EH (cell line): ENCODE results near the gene PFAS.
"Not testable (repeated sequence)": the region's sequence is repeated elsewhere in the genome, so short reads cannot be mapped to it uniquely, and the experiment has no call there.

Source experiments
- DNase-seq: peaks from one replicate; pipeline ENCODE4 v3.0.0-alpha.2; 2015; ENCODE audit warnings: low read depth

PFAS gene

GRCh38 chr17:8227238-8227581 lies 21.9 kb upstream of the PFAS start:
- no peak for DNase-seq

DNA sequence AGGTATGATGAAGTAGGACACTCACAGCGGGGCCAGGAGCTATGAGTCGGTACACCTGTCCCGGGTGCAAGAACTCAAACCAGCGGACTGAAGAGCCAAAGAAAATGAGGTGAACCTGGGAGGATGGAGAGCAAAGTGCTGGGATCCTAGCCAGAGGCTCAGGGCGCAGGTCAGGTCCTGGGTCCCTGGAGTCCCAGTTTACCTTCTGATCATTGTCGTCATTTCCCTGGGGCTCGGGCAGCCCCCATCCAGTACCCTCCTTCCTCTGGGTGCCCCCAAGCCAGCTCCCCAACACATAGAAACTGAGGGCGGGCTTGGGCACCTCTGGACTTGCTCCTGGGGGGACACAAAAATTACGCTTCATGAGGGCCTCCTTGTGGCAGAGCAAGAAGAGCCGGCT lies 17.4 kb upstream of the PFAS start:
- no peak for DNase-seq

- DNase-seq, result no peak
Measured at GRCh38 chr17:8234361-8235270, 14.5 kb upstream of the PFAS start.

GRCh38 chr17:8235676-8236075 lies 13.4 kb upstream of the PFAS start:
- DNase-seq, result no peak

- DNase-seq, result no peak
Measured at GRCh38 chr17:8237175-8237574, 11.9 kb upstream of the PFAS start.

DNA sequence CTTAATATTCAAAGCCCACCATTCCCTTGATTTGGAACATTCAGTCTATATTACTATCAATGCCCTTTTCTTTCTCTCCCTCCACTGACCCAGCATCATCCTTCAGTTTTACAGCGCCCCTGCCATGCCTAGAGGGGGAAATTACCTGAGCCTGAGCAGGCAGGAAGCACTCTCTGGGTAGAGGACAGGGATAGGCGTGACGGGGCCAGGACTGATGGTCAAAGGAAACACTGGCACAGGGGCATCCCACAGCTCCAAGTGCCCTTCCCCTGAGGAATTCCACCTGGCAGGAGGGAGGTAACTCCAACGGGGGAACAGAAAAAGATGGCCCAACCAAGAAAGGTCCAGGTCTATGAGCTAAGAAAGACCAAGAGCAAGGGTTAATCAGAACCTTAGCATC lies 11.2 kb upstream of the PFAS start:
- no peak for DNase-seq

DNA sequence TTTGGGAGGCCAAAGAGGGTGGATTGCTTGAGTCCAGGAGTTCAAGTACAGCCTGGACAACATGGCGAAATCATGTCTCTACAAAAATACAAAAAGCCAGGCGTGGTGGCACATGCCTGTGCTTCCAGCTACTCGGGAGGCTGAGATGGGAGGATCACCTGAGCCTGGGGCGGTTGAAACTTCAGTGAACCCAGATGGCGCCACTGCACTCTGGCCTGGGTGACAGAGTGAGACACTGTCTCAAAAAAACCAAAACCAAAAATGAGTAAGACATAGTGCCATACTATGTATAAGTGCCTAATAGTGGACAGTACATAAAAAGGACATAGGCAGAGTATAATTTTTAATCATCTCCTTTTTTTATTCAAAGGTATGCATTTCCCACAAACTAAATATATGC lies 5.3 kb upstream of the PFAS start:
- no peak for DNase-seq

- DNase-seq, result no peak
Measured at GRCh38 chr17:8244768-8245167, 4.3 kb upstream of the PFAS start.

- DNase-seq, result no peak
Measured at GRCh38 chr17:8249621-8250500, 772 bp downstream of the PFAS start.

DNA sequence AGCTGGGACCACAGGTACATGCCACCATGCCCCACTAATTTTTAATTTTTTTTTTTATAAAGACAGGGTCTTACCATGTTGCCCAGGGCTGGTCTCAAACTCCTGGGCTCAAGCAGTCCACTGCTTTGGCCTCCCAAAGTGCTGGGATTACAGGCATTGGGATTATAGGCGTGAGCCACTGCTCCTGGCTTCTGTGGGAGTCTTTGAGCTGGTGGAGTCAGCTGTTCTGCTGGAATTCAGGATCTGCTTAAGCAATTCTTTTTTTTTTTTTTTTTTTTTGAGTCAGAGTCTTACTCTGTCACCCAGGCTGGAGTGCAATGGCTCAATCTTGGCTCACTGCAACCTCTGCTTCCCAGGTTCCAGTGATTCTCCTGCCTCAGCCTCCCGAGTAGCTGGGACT lies 2.3 kb downstream of the PFAS start:
- DNase-seq, result not testable (repeated sequence)

- peak; percentile 42 for DNase-seq
Measured at GRCh38 chr17:8253801-8254200, 4.7 kb downstream of the PFAS start.

GRCh38 chr17:8254881-8255280 lies 5.8 kb downstream of the PFAS start:
- DNase-seq, result no peak

DNA sequence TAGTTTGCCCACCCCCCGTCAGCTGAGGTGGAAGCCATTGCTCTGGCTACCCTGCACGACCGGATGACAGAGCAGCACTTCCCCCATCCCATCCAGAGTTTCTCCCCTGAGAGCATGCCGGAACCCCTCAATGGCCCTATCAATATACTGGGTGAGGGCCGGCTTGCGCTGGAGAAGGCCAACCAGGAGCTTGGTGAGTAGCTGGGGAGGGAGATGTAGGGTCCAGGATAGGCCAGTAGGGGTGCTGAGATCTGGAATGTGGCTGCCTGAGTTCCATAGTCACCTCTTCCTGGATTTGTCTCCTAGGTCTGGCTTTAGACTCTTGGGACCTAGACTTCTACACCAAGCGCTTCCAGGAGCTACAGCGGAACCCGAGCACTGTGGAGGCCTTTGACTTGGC lies 6.4 kb downstream of the PFAS start:
- peak; percentile 2 for DNase-seq

DNA sequence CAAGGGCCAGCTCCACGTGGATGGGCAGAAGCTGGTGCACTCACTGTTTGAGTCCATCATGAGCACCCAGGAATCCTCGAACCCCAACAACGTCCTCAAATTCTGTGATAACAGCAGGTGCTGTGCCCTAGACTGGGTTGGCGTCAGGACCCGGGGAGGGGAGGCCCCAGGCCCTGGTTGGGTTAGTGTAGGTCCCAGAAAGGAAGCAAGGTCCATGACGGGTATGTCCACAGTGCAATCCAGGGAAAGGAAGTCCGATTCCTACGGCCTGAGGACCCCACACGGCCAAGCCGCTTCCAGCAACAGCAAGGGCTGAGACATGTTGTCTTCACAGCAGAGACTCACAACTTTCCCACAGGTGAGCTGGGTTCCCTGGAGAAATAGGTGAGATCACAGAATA lies 7.2 kb downstream of the PFAS start:
- no peak for DNase-seq

DNA sequence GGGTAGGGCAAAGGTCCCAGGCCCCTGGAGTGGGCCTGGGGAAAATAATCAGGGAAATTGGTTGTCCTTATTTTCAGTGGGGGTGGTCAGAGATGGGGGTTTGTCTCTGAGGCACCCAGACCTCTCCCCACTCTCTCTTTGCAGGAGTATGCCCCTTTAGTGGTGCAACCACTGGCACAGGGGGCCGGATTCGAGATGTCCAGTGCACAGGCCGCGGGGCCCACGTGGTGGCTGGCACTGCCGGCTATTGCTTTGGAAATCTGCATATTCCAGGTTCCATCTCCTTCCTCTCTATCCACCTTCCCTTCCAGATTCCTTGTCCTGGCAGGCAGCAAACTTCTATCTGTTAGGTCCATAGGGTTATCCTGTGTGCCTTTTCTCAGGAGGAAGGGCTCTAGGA lies 7.6 kb downstream of the PFAS start:
- no peak for DNase-seq

GRCh38 chr17:8257801-8258200 lies 8.7 kb downstream of the PFAS start:
- no peak for DNase-seq

DNA sequence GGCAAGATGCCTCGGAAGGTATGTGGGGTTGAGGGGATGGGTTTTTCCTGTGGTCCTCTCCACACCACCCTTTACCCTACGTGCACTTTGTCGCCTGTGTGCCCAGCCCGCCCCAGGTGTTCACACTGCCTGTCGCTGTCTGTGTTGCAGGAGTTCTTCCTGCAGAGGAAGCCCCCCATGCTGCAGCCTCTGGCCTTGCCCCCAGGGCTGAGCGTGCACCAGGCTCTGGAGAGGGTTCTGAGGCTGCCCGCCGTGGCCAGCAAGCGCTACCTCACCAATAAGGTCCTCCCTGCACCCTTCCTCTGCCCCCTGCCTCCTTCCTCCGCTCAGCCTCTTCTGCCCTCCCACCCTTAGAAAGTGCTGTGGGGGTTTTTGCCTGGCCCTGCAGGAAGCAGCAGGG lies 15.2 kb downstream of the PFAS start:
- no peak for DNase-seq

GRCh38 chr17:8264836-8265542 lies 15.9 kb downstream of the PFAS start:
- no peak for DNase-seq

- DNase-seq, result no peak
Measured at GRCh38 chr17:8266648-8267479, 17.8 kb downstream of the PFAS start.

- no peak for DNase-seq
Measured at GRCh38 chr17:8267480-8268147, 18.5 kb downstream of the PFAS start.
